Lower leg skin (tissue), 4 donors: ENCODE results near the gene OOEP. TPM values are rescaled to one million over a fixed set of nuclear protein-coding genes. Genes with fewer than 3 reads are reported as not detected.

ENCODE experiments used
- DNase-seq, 2 donors: peaks; one replicate each; pipeline ENCODE4 v3.0.0-alpha.2; 2019; ENCODE audit warnings: low spot score in 2 of 2
- H3K4me3 ChIP-seq: fragments of 200-600 bp; sonication (generic); 2 replicates; pipeline ENCODE4 v1.5.1; 2017; ENCODE audit warnings: mild to moderate bottlenecking, low read depth; ENCODE audit not compliant: poor library complexity, severe bottlenecking
- POLR2A ChIP-seq, 2 donors: fragments of 450-650 bp; IDR thresholded peaks; one replicate each; pipeline ENCODE4 v1.6.1; 2016 to 2017; ENCODE audit warnings: antibody characterized with exemption in 2 of 2, mild to moderate bottlenecking in 1 of 2, moderate library complexity in 1 of 2
- WGBS, 2 donors: methylation state at CpG; one replicate each; pipeline ENCODE4 v1.1.5; 2018; 5-methylcytosine and 5-hydroxymethylcytosine counted together
- intact Hi-C: fragments of 100-400 bp; cut with DNase I; formaldehyde crosslinking; loops from one replicate; pipeline ENCODE4 v1.15.0; 2023; ENCODE audit warnings: low total_unique reads
- total RNA-seq, 4 donors: library from RNA; depleted of rRNA; stranded (reverse); fragments of >200 nt; gene quantifications; one replicate each; pipeline ENCODE4 v1.1.0, GENCODE V29; 2016
- TF ChIP-seq, protein P1 (sequence below), 3 donors: fragments of 450-650 bp; IDR thresholded peaks; one replicate each; pipeline ENCODE4 v1.5.1; 2016; ENCODE audit warnings: antibody characterized with exemption in 3 of 3, mild to moderate bottlenecking in 3 of 3, moderate library complexity in 2 of 3

OOEP gene
- total RNA-seq, result under 1 TPM in 1 of 4 donors, not detected in 3; 0.88 TPM

DNA sequence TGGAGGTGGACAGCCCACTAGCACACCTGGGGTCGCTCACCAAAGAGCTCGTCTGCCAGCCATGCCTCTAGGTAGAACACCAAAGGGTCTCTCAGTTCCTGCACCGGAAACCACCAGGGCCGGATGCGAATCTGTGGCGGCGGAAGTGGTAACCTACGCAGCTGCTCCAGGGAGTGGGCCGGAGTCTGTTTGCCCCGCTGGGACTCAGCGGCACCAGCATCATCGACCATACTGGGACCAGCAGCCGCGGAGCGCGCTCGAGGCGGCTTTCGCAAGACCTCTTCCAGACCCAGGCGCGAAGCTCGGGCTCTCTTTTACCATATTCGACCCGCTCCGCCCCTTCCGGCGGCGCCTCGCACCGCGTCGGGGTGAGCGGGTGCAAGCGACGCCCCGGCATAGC lies at the start of gene OOEP:
Gene OOEP, minus strand, starts transcription at position 335 of the 400 bp plus-strand sequence. Its CDS starts 105 bp downstream, at position 230.
- 96 to 98% methylated on average over 36 of the region's 36 CpGs for WGBS, 2 donors
- intact Hi-C loops, result no loop called here
- DNase-seq, result no peak
- TF ChIP-seq, protein P1, sequence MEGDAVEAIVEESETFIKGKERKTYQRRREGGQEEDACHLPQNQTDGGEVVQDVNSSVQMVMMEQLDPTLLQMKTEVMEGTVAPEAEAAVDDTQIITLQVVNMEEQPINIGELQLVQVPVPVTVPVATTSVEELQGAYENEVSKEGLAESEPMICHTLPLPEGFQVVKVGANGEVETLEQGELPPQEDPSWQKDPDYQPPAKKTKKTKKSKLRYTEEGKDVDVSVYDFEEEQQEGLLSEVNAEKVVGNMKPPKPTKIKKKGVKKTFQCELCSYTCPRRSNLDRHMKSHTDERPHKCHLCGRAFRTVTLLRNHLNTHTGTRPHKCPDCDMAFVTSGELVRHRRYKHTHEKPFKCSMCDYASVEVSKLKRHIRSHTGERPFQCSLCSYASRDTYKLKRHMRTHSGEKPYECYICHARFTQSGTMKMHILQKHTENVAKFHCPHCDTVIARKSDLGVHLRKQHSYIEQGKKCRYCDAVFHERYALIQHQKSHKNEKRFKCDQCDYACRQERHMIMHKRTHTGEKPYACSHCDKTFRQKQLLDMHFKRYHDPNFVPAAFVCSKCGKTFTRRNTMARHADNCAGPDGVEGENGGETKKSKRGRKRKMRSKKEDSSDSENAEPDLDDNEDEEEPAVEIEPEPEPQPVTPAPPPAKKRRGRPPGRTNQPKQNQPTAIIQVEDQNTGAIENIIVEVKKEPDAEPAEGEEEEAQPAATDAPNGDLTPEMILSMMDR (IDR thresholded peaks at IDR 0.05), result no peak
- no peak for TF ChIP-seq POLR2A (IDR thresholded peaks at IDR 0.05)
- no peak within 1 kb of the TSS for H3K4me3 ChIP-seq

DNA sequence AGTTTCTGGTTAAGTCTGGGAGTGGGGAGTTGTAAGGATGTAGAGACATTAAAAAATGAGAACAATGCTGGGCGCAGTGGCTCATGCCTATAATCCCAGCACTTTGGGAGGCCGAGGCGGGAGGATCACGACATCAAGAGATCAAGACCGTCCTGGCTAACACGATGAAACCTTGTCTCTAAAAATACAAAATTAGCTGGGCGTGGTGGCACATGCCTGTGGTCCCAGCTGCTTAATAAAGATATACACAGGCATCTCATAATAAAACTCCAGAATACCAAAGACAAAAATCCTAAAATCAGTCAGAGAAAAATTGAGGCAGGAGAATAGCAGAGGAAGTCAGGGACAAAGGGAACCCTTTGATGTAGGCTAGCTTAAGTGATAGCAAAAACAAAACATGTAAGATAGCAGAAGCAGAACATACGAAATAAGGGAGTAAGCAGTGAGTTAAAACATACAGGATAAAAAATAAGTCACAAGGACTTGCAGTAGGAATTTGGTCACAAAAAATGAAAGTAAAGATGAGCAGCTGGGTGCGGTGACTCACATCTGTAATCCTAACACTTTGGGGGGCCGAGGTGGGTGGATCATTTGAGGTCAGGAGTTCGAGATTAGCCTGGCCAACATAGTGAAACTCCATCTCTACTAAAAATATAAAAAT lies 48.5 kb upstream of the OOEP start:
- TF ChIP-seq POLR2A (IDR thresholded peaks at IDR 0.05), result no peak
- TF ChIP-seq, protein P1 (IDR thresholded peaks at IDR 0.05), result no peak
- intact Hi-C loops, result no loop called here
- no peak for DNase-seq
- 84 to 87% methylated on average over 11 of the region's 11 CpGs for WGBS, 2 donors
- H3K4me3 ChIP-seq, result no peak overlapping the region

- intact Hi-C loops, result no loop called here
- no peak for TF ChIP-seq POLR2A (IDR thresholded peaks at IDR 0.05)
- TF ChIP-seq, protein P1 (IDR thresholded peaks at IDR 0.05), result no peak
- DNase-seq, result no peak
- 82 to 83% methylated on average over 3 of the region's 3 CpGs for WGBS, 2 donors
- H3K4me3 ChIP-seq, result no peak overlapping the region
Measured at GRCh38 chr6:73413102-73413501, 43.4 kb upstream of the OOEP start.

- no peak for DNase-seq
- H3K4me3 ChIP-seq, result no peak overlapping the region
- 97 to 100% methylated on average over 1 of the region's 1 CpG for WGBS, 2 donors
- intact Hi-C loops, result no loop called here
- no peak for TF ChIP-seq POLR2A (IDR thresholded peaks at IDR 0.05)
- TF ChIP-seq, protein P1 (IDR thresholded peaks at IDR 0.05), result no peak
Measured at GRCh38 chr6:73409395-73409794, 39.7 kb upstream of the OOEP start.

DNA sequence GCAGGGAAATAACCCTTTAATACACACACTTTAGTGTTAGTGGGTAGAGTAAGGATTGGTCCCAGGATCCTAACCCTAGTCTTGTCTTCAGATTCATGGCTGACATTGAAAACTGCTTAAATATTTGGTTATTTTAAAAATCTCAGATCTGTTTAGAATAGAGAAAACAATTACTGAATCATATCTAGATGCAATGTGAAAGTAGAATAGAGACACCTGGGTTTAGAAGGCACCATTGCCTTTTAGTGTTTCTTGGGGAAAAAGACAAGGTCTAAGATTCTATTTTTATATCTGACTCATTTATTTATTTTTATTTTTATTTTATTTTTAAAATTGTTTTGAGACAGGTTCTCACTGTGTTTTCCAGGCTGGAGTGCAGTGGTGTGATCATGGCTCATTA lies 31.0 kb upstream of the OOEP start:
- no peak for DNase-seq
- intact Hi-C loops, result no loop called here
- TF ChIP-seq, protein P1 (IDR thresholded peaks at IDR 0.05), result no peak
- no peak for TF ChIP-seq POLR2A (IDR thresholded peaks at IDR 0.05)
- no peak overlapping the region for H3K4me3 ChIP-seq

- TF ChIP-seq, protein P1 (IDR thresholded peaks at IDR 0.05), result no peak
- TF ChIP-seq POLR2A (IDR thresholded peaks at IDR 0.05), result no peak
- no peak for DNase-seq
- WGBS, 2 donors, result 95 to 99% methylated on average over 10 of the region's 10 CpGs
- intact Hi-C loops, result no loop called here
- H3K4me3 ChIP-seq, result no peak overlapping the region
Measured at GRCh38 chr6:73395875-73396274, 26.2 kb upstream of the OOEP start.
